NCI-H526 (cell line): ENCODE data around the gene THY1.
A peak's percentile ranks its signal among the peaks of the same experiment; 100 is the strongest.
"Not testable (repeated sequence)": the region's sequence is repeated elsewhere in the genome, so short reads cannot be mapped to it uniquely, and the experiment has no call there.

ENCODE experiments used
- DNase-seq, 2 experiments: peaks; one replicate each; lab custom pipeline; 2025; lab: John Stamatoyannopoulos, UW

THY1 gene

DNA sequence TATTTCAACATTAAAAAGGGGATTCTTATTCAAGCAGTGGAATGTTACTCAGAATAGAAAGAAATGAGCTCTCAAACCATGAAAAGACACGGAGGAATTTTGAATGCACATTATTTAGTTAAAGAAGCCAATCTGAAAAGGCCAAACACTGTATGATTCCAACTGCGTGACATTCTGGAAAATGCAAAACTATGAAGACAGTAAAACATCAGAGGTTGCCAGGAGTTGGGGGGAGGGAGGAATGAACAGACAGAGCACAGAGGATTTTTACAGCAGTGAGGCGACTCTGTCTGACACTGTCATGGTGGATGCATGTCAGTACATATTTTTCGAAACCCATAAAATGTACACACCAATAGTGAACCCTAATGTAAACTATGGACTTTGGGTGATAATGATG, 22.9 kb upstream of the THY1 start:
- DNase-seq, result peak in 1 of 2 experiments; percentile 77

DNA sequence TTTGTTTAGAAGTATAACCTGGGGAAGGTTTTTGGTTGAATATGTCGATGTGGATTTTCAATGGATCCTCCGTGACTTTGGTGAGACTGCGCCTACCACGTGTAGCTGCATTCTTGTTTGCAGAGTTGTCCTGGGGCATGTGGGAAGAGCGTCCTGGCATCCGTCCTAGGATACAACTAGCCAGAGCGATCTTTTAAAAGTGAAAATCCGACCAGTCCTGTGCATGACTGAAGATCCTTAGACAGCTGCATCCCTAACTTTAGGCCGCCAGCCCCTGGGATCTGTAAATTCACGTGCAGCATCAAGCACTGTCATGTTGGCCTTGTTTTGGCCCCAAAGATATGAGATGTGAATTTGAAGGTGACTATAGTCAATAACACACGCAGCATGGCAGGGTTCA, 22.4 kb upstream of the THY1 start:
- DNase-seq, result no peak

- no peak for DNase-seq
Observed at GRCh38 chr11:119441898-119442243, 18.9 kb upstream of the THY1 start.

DNA sequence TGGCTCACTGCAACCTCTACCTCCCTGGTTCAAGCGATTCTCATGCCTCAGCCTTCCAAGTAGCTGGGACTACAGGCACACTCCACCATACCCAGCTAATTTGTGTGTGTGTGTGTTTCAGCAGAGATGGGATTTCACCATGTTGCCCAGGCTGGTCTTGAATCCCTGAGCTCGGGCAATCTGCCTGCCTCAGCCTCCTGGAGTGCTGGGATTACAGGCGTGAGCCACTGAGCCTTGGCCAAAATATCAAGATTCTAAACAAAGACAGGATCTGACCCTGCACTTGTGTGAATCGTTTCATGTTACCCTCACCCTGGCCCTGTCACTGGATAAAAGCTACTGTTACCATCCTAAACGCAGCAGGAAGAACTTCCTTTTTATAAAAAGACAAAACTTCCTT, 15.6 kb upstream of the THY1 start:
- DNase-seq, result no peak

- DNase-seq, result not testable (repeated sequence)
Observed at GRCh38 chr11:119437521-119437920, 14.5 kb upstream of the THY1 start.

DNA sequence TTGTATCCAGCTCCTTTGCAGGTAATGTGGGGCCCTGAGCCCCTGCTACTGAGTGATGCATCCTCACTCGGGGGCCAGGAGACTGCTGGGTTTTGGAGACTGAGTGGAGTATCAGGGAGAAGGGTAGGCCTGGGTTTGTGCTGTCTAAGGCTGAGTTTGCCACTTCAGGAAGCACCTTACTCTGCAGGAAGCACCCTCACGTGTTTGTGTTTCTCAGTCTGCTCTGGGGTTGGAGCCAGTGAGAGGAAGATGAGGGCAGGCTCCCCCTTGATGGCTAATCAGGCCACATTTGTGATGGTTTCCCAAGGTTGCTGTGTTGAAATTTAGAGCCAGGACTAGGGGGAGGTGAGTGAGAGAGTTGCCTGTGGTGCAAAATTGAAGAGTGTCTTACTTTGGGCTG, 13.7 kb upstream of the THY1 start:
- no peak for DNase-seq

GRCh38 chr11:119436093-119436492, 13.1 kb upstream of the THY1 start:
- DNase-seq, result no peak

- no peak for DNase-seq
Observed at GRCh38 chr11:119434591-119435330, 11.8 kb upstream of the THY1 start.

DNA sequence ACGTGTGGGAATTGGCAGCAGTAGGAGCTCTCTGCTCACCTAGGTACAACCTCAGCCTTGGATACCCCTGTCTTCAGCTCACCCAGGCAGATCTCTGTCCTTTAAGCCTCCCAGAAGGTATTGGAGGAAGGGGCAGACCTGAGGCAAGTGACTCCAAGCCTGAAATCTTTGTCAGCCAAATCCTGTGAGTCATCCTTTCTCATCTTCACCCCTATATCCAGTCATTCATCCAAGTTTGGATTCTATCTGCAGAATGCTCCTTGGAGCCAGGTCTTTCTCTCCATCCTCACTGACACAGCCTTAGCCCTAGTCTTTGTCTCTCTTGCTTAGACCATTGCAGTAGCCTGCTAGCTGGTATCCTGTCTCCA, 10.4 kb upstream of the THY1 start:
- no peak for DNase-seq

- peak; percentile 47 to 88 for DNase-seq
Observed at GRCh38 chr11:119432484-119433357, 9.7 kb upstream of the THY1 start.

DNA sequence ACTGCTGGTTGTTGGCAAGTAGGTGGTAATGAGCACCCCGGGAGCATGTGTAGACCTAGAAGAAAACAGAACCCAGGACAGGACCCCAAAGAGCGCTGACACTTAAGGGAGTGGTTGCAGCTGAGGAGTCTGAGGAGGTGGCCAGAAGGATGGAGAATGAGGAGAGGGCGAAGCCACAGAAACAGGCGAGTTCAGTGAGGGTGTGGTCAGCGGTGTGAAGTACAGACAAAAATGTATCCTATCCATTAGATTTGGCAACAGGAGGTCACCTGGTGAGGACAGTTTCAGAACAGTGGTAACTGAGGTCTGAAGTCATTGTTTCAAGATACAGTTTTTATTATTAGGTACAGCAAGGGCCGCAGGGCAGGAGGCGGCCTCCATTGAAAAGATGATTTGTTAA, 8.6 kb upstream of the THY1 start:
- DNase-seq, result no peak

DNA sequence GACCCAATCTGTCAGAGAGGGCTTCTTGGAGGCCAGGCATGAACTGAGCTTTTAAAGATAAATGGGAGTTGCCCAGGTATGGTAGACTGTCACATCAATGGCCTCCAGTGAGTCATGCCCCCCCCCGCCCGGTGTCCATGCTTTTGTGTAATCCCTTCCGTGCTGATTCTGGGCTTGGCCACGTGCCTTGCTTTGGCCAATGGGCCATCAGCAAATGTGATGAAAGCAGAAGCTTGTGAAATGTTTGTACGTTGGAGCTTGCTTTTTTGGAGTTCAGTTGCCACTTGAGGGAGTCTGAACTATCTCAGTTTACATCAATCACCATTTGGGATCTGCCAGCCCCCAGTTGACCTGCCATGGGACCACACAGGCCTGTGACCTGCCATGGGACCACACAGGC, 4.3 kb upstream of the THY1 start:
- no peak for DNase-seq

DNA sequence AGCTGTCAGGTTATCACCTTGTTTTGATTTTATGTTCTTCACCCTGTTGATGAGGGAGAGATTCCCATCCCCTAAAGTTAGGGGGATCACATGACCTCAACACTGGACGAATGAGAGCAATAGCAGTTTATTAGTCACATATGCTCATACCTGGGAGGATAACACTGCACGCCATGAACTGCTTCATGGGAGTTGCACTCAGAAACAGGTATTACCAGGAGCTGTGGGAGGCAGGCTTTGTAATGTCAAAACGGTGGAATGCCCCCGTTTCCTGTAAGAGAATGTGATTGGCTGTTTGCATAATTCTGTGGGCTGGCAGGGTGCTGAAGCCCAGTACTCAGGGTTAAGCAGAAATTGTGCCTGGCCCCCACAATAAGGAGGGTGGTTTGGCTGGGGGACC, 3.2 kb upstream of the THY1 start:
- no peak for DNase-seq

GRCh38 chr11:119424775-119425174, 1.8 kb upstream of the THY1 start:
- no peak for DNase-seq

DNA sequence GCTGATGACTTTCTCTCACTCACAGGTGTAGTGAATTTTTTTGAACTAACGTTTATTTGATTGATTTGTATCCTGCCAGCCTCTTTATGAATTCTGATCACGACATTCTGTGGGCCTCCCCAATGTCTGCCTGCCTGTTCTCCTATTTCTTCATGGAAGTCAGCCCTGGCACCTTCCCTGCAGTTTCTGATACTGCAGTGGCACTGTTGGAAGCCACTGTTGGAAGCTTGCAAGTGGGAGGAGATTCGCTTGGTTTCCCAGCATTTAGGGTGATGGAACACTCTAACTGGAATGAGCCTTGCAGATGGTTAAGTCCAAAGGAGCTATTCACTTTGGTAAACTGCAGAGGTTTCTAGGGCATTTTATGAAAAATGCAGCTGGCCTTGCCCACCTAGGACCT, 1.3 kb upstream of the THY1 start:
- no peak for DNase-seq

GRCh38 chr11:119423509-119424254, 710 bp upstream of the THY1 start:
- DNase-seq, result peak in 1 of 2 experiments; percentile 36

- peak; percentile 68 to 92 for DNase-seq
Observed at GRCh38 chr11:119421941-119422808, 797 bp downstream of the THY1 start.

- DNase-seq, result no peak
Observed at GRCh38 chr11:119421351-119421750, 1.6 kb downstream of the THY1 start.

DNA sequence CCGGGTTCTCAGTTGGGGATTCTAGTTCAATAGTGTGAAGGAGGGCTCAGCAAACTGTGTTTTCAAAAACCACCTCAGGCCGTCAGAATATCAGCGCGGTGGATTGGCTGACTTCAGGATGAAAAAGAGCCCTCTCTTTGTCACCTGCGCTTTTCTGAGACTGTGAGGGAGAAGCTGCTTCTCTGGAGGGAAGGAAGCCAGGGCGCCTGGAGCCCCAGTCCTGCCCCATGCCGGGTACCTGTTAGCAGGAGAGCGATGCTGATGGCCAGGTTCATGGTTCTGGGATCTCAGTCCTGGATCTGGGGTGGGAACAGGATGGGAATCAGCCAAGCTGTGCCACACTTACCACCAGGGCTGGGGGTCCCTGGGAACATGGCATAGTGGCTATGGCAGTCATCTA, 2.3 kb downstream of the THY1 start:
- no peak for DNase-seq

DNA sequence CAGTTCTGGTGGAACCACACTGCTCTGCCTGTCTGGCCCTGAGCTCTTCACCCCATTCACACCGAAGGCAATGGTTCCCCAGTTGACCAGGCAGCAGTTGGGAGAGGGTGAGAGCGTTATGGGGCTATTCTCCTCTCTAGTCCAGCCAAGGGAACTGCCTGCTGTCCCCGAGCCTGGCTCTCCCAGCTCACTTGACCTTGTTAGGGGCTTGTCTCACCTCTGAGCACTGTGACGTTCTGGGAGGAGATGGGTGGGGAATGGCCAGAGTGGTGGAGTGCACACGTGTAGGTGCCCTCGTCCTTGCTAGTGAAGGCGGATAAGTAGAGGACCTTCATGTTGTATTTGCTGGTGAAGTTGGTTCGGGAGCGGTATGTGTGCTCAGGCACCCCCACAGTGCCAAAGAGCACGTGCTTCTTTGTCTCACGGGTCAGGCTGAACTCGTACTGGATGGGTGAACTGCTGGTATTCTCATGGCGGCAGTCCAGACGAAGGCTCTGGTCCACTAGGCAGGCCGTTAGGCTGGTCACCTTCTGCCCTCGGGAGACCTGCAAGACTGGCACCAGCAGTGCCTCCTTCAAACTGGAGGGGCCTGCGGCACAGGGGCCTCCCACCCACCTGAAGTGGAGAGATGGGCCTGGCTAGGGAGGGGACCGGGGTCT, 3.0 kb downstream of the THY1 start:
- no peak for DNase-seq

- no peak for DNase-seq
Observed at GRCh38 chr11:119419246-119419645, 3.7 kb downstream of the THY1 start.
